GM18520 (cell line): Measurements from ENCODE around the gene CCDC80.

Experiments used
- ATAC-seq: cut with Tn5 transposase; IDR thresholded peaks from one replicate; pipeline ENCODE4 v1.9.1; 2021; ENCODE audit not compliant: unreplicated experiment

The CCDC80 gene

GRCh38 chr3:112656043-112656442, 15.1 kb upstream of the CCDC80 start:
- ATAC-seq = no peak

GRCh38 chr3:112654979-112655378, 14.0 kb upstream of the CCDC80 start:
- no peak for ATAC-seq

- ATAC-seq = no peak
These were observed 13.5 kb upstream of the CCDC80 start for GRCh38 chr3:112654492-112654891.

GRCh38 chr3:112653881-112654300, 12.9 kb upstream of the CCDC80 start:
- ATAC-seq = no peak

- no peak for ATAC-seq
These were observed 12.4 kb upstream of the CCDC80 start for GRCh38 chr3:112653209-112653871.

- ATAC-seq = no peak
These were observed 10.6 kb upstream of the CCDC80 start for GRCh38 chr3:112651516-112651915.

- ATAC-seq = no peak
These were observed 10.1 kb upstream of the CCDC80 start for GRCh38 chr3:112651071-112651470.

GRCh38 chr3:112650482-112650881, 9.5 kb upstream of the CCDC80 start:
- ATAC-seq = no peak

GRCh38 chr3:112649478-112649735, 8.5 kb upstream of the CCDC80 start:
- ATAC-seq = no peak

GRCh38 chr3:112647122-112647521, 6.2 kb upstream of the CCDC80 start:
- no peak for ATAC-seq

- ATAC-seq = no peak
These were observed 5.7 kb upstream of the CCDC80 start for GRCh38 chr3:112646623-112647022.

- ATAC-seq = no peak
These were observed 3.5 kb upstream of the CCDC80 start for GRCh38 chr3:112644453-112644852.

- no peak for ATAC-seq
These were observed 2.8 kb upstream of the CCDC80 start for GRCh38 chr3:112643621-112644240.

GRCh38 chr3:112642912-112643506, 2.1 kb upstream of the CCDC80 start:
- peak; percentile 66 for ATAC-seq

- no peak for ATAC-seq
These were observed 540 bp downstream of the CCDC80 start for GRCh38 chr3:112640276-112640929.

- ATAC-seq = no peak
These were observed 1.3 kb downstream of the CCDC80 start for GRCh38 chr3:112639455-112640225.

- no peak for ATAC-seq
These were observed 2.5 kb downstream of the CCDC80 start for GRCh38 chr3:112638327-112639020.

- ATAC-seq = no peak
These were observed 3.2 kb downstream of the CCDC80 start for GRCh38 chr3:112637700-112638099.

GRCh38 chr3:112635674-112636073, 5.3 kb downstream of the CCDC80 start:
- ATAC-seq = no peak

- no peak for ATAC-seq
These were observed 6.0 kb downstream of the CCDC80 start for GRCh38 chr3:112634786-112635541.
